UCSD-AML1 (cell line): ENCODE measurements around the gene EEA1.

Experiments
- DNase-seq: peaks from one replicate; lab custom pipeline; 2025; ENCODE audit not compliant: unreplicated experiment; lab: John Stamatoyannopoulos, UW

EEA1 gene

DNA sequence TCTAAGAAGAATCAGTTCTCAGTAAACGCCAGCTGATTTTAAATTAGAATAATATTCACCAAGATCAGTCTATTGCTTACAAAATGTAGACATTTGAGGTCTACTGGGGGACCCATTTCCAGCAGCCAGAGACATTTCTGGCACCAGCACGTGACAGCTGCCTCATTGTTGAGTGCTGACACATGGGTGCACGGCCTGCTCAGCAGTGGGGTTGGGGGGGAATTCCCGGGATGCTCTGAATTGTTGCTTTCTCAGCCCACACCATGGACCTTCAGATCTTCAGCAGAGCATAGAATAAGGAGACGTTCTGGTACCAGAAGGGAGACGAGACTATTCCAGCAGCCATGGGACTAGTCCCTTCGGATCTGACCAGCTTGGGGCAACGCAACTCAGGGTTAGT is 208.0 kb downstream of the EEA1 start:
- no peak for DNase-seq
